Mesenchymal stem cell (in vitro differentiated cells and primary cell): ENCODE measurements around the gene STARD10.

ENCODE experiments used
- DNase-seq: peaks from one replicate; pipeline ENCODE4 v3.0.0-alpha.2; 2013
- H2AFZ ChIP-seq: one replicate; pipeline ENCODE4 v1.6.1; 2013; ENCODE audit warnings: low read depth, mild to moderate bottlenecking, control low read depth, inconsistent platforms, low read length, moderate library complexity
- H2AK5ac ChIP-seq: 2 replicates; pipeline ENCODE4 v1.6.1; 2013; ENCODE audit warnings: low read length, moderate library complexity, mild to moderate bottlenecking, inconsistent platforms; ENCODE audit not compliant: severe bottlenecking
- H2BK120ac ChIP-seq: one replicate; pipeline ENCODE4 v1.6.1; 2013; ENCODE audit warnings: low read depth, mild to moderate bottlenecking, inconsistent platforms, low read length, moderate library complexity
- H2BK12ac ChIP-seq, 2 experiments: one replicate each; pipeline ENCODE4 v1.6.1; 2013; ENCODE audit warnings: inconsistent platforms in 2 of 2, low read length in 2 of 2, mild to moderate bottlenecking in 2 of 2, moderate library complexity in 2 of 2, control low read depth in 1 of 2
- H2BK15ac ChIP-seq: one replicate; pipeline ENCODE4 v1.6.1; 2013; ENCODE audit warnings: mild to moderate bottlenecking, low read depth, inconsistent platforms; ENCODE audit not compliant: poor library complexity, severe bottlenecking
- H2BK5ac ChIP-seq: 2 replicates; pipeline ENCODE4 v1.6.1; 2013; ENCODE audit warnings: low read depth, mild to moderate bottlenecking, low read length, control low read depth, inconsistent platforms; ENCODE audit not compliant: poor library complexity, severe bottlenecking
- H3K14ac ChIP-seq, 2 experiments: one replicate each; pipeline ENCODE4 v1.6.1; 2013; ENCODE audit warnings: inconsistent platforms in 2 of 2, low read length in 2 of 2, control low read depth in 1 of 2, mild to moderate bottlenecking in 1 of 2, moderate library complexity in 1 of 2
- H3K18ac ChIP-seq, 2 experiments: one replicate each; pipeline ENCODE4 v1.6.1; 2013; ENCODE audit warnings: inconsistent platforms in 2 of 2, low read length in 2 of 2, control low read depth in 1 of 2, low read depth in 1 of 2, mild to moderate bottlenecking in 1 of 2
- H3K23ac ChIP-seq, 2 experiments: one replicate each; pipeline ENCODE4 v1.6.1; 2013; ENCODE audit warnings: inconsistent platforms in 2 of 2, low read length in 2 of 2, mild to moderate bottlenecking in 2 of 2, moderate library complexity in 2 of 2, control low read depth in 1 of 2
- H3K27ac ChIP-seq: 2 replicates; pipeline ENCODE4 v1.5.1; 2013; ENCODE audit warnings: mild to moderate bottlenecking, moderate library complexity, low read length, control low read depth, inconsistent platforms; ENCODE audit not compliant: poor library complexity, severe bottlenecking
- H3K27me3 ChIP-seq, 2 experiments: 2 replicates each; pipeline versions ENCODE4 v1.6.1 to v1.7.0; 2013; ENCODE audit warnings: low read length in 2 of 2, mild to moderate bottlenecking in 2 of 2, moderate library complexity in 2 of 2, control low read depth in 1 of 2, inconsistent platforms in 1 of 2; ENCODE audit not compliant: control insufficient read depth in 1 of 2, insufficient read depth in 1 of 2
- H3K36me3 ChIP-seq, 2 experiments: 2 replicates each; pipeline versions ENCODE4 v1.6.1 to v1.7.0; 2013; ENCODE audit warnings: low read length in 2 of 2, control low read depth in 1 of 2, inconsistent platforms in 1 of 2, low read depth in 1 of 2, mild to moderate bottlenecking in 1 of 2; ENCODE audit not compliant: insufficient read depth in 2 of 2, control insufficient read depth in 1 of 2
- H3K4ac ChIP-seq, 2 experiments: one replicate each; pipeline ENCODE4 v1.6.1; 2013; ENCODE audit warnings: inconsistent platforms in 2 of 2, low read length in 2 of 2, mild to moderate bottlenecking in 2 of 2, moderate library complexity in 2 of 2, control low read depth in 1 of 2, low read depth in 1 of 2
- H3K4me1 ChIP-seq: 2 replicates; pipeline ENCODE4 v1.6.1; 2013; ENCODE audit warnings: low read depth, low read length, control low read depth; ENCODE audit not compliant: control insufficient read depth, insufficient read depth
- H3K4me2 ChIP-seq: 2 replicates; pipeline ENCODE4 v1.6.1; 2013; ENCODE audit warnings: low read length, mild to moderate bottlenecking, inconsistent platforms; ENCODE audit not compliant: poor library complexity, severe bottlenecking
- H3K4me3 ChIP-seq, 2 experiments: 2 replicates each; pipeline versions ENCODE4 v1.5.1 to v1.7.0; 2013; ENCODE audit warnings: low read length in 2 of 2, mild to moderate bottlenecking in 2 of 2, control low read depth in 1 of 2, low read depth in 1 of 2; ENCODE audit not compliant: insufficient read depth in 1 of 2
- H3K79me1 ChIP-seq: replicated peaks from 2 replicates; pipeline ENCODE4 v1.6.1; 2013; ENCODE audit warnings: mild to moderate bottlenecking, control low read depth, low read length, inconsistent platforms; ENCODE audit not compliant: poor library complexity, severe bottlenecking
- H3K9ac ChIP-seq: 2 replicates; pipeline ENCODE4 v1.7.0; 2013; ENCODE audit warnings: mild to moderate bottlenecking, low read length, moderate library complexity
- H3K9me3 ChIP-seq: 2 replicates; pipeline ENCODE4 v1.7.0; 2013; ENCODE audit warnings: mild to moderate bottlenecking, low read length; ENCODE audit not compliant: control insufficient read depth
- H4K8ac ChIP-seq: one replicate; pipeline ENCODE4 v1.6.1; 2013; ENCODE audit warnings: inconsistent platforms, mild to moderate bottlenecking, low read length, moderate library complexity
- H4K91ac ChIP-seq: one replicate; pipeline ENCODE4 v1.6.1; 2013; ENCODE audit warnings: mild to moderate bottlenecking, low read length, inconsistent platforms
- WGBS: methylation state at CpG from one replicate; pipeline ENCODE4 v1.1.7; 2013; ENCODE audit warnings: mixed read lengths; 5-methylcytosine and 5-hydroxymethylcytosine counted together

STARD10 gene

DNA sequence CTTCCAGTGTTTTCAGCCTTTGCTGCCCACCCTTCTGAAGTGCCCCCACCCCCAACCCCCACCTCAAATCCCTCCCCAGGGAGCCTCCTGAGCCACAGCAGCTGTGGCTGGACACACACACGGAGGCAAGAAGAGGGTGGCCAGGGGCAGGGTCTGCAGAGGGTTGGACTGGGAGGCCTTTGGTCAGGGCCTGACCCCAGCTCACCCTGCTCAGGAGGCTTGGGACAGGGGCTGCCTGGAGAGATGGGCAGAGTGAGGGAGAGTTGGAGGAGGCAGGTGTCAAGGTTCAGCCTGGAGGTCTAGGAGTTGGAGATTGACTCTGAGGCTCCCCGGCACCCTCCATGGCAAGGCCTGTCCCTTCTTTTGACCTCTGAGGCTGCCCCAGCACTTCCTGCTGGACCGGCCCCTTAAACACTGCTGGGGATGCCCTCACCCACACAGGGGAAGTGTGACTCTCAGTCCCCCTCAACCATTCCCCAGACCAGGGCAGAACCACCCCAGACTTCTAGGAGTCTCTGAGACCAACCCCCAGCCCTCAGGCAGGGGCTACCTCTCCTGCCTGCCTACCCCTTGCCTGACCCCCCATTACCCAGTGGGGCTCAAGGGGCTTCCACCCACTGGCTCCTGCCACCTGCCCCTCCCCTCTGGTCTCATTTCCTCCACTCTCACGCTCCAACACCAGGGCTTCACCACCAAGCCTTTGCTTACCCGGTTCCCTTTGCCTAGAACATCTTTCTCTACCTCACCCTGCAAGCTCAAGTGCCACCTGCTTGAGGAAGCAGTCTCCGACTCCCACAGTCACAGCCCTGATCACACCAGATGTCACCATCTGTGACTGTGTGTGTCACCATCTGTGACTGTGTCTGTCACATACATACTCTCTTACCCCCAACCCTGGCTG, 50.3 kb downstream of the STARD10 start:
- Histone ChIP-seq H3K4me2 (no peak overlapping the region), H3K9me3 (no peaks in the 10 kb centered on the region), H3K23ac (no peak overlapping the region), H3K4me1 (peaks cover 28% of the 10 kb centered on the region), H3K36me3 (peaks cover 7 to 17% of the 10 kb centered on the region in 2 experiments), H2BK5ac (no peak overlapping the region), H2BK15ac (no peak overlapping the region), H3K9ac (no peak overlapping the region), H3K4ac (peak overlapping the region in 1 of 2 experiments; percentile 29), H3K18ac (peak overlapping the region in 1 of 2 experiments; percentile 61), H2AK5ac (no peak overlapping the region), H3K27ac (no peak overlapping the region), H4K8ac (no peak overlapping the region), H4K91ac (peak overlapping the region; percentile 31), H3K27me3 (no peaks in the 10 kb centered on the region), H2BK12ac (peak overlapping the region in 1 of 2 experiments; percentile 79), H2BK120ac (no peak overlapping the region), H3K4me3 (no peak overlapping the region), H3K14ac (peak overlapping the region in 1 of 2 experiments; percentile 77), H2AFZ (no peak overlapping the region), H3K79me1 (peaks cover 55% of the 10 kb centered on the region)
- 90% methylated on average over 6 of the region's 6 CpGs for WGBS
- DNase-seq: no peak

DNA sequence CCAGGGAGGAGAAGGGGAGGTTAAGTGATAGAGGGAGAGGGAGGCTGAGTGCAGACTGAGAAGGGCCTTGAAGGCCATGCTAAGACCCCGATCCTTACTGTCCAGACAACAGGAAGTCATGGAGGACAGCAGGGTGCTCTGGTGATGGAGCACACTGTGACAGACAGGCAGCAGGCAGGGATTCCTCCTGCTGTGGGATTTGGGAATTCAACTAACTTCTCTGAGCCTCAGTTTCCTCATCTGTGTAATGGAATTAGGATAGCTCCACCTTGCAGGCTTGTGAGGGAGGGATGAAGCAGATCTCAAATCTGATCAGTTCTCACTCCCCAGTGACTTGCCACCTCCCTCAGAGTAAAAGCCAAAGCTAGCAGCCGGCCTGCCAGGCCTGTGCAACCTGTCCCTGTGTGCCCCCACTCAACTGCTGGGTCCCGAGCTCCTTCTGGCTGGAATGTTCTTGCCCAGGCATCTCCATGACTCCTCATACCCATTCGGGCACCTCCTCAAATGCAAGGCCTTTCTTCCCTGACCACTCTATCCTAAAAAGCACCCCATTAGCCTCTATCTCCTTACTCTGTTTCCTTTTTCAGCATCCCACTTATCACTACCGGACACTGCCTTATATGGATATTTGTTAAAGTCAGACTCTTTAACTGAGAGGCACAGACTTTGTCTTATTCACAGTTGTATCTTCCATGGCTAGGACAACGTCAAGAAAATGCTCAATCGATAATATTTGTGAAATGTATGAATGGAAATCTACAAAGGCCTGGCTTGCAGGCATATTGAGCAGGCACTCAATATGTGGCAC, 51.1 kb downstream of the STARD10 start:
- no peak overlapping the region for H3K23ac ChIP-seq
- H3K18ac ChIP-seq: peak overlapping the region in 1 of 2 experiments; percentile 32
- peak overlapping the region; percentile 25 to 85 for H2BK12ac ChIP-seq
- peaks cover 60% of the 10 kb centered on the region for H3K79me1 ChIP-seq
- no peak overlapping the region for H2AK5ac ChIP-seq
- peaks cover 4 to 21% of the 10 kb centered on the region in 2 experiments for H3K36me3 ChIP-seq
- DNase-seq: no peak
- no peaks in the 10 kb centered on the region for H3K9me3 ChIP-seq
- H2BK5ac ChIP-seq: no peak overlapping the region
- H4K91ac ChIP-seq: peak overlapping the region; percentile 95
- no peak overlapping the region for H2BK120ac ChIP-seq
- no peak overlapping the region for H2BK15ac ChIP-seq
- no peaks in the 10 kb centered on the region for H3K27me3 ChIP-seq
- no peak overlapping the region for H3K14ac ChIP-seq
- H3K27ac ChIP-seq: no peak overlapping the region
- H2AFZ ChIP-seq: no peak overlapping the region
- H3K4ac ChIP-seq: peak overlapping the region in 1 of 2 experiments; percentile 16
- 91% methylated on average over 5 of the region's 7 CpGs for WGBS
- H3K4me1 ChIP-seq: peaks cover 33% of the 10 kb centered on the region
- H3K4me3 ChIP-seq: no peak overlapping the region
- H3K9ac ChIP-seq: no peak overlapping the region
- H3K4me2 ChIP-seq: no peak overlapping the region
- H4K8ac ChIP-seq: no peak overlapping the region

DNA sequence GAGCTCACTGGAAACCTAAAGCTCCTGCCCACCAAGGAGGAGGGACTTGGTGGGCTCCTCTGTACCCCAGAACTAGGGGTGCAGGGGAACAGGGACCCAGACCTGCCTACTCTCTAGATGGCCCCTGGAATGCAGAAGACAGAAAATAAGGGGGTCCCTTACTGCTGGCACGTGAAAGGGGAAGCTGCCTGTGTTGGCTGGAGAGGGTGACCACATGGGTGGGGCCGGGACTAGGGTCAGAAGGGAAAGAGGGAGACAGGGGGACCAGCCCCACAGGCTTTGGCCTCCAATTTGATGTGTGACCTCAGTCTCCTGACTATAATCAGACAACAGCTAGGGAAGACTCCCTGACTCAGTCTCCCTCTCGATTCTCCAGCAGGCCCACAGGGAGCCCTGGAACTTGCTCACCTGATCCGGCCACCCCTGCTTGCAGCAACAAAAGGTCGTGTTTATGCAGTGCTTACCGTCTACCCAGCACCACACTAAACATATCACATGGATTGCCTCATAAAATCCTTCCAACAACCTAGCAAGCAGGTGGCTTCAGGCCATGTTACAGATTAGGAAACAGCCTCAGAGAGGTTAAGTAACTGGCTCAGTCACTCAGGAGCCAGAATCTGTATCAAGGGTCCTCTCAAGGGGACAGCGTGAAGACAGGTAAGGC, 51.9 kb downstream of the STARD10 start:
- no peak overlapping the region for H2AK5ac ChIP-seq
- peak; percentile 59 for DNase-seq
- peak overlapping the region; percentile 75 to 85 for H2BK12ac ChIP-seq
- no peaks in the 10 kb centered on the region for H3K9me3 ChIP-seq
- no peak overlapping the region for H3K4me3 ChIP-seq
- peak overlapping the region; percentile 87 to 96 for H3K18ac ChIP-seq
- H3K14ac ChIP-seq: peak overlapping the region in 1 of 2 experiments; percentile 19
- peak overlapping the region; percentile 78 for H2BK120ac ChIP-seq
- H3K23ac ChIP-seq: no peak overlapping the region
- H4K8ac ChIP-seq: peak overlapping the region; percentile 97
- no peaks in the 10 kb centered on the region for H3K27me3 ChIP-seq
- H3K4ac ChIP-seq: peak overlapping the region; percentile 29 to 84
- no peak overlapping the region for H3K27ac ChIP-seq
- peaks cover 32% of the 10 kb centered on the region for H3K4me1 ChIP-seq
- no peak overlapping the region for H3K9ac ChIP-seq
- H2AFZ ChIP-seq: no peak overlapping the region
- H2BK15ac ChIP-seq: peak overlapping the region; percentile 84
- no peak overlapping the region for H2BK5ac ChIP-seq
- peaks cover 60% of the 10 kb centered on the region for H3K79me1 ChIP-seq
- peaks cover 4 to 21% of the 10 kb centered on the region in 2 experiments for H3K36me3 ChIP-seq
- no peak overlapping the region for H3K4me2 ChIP-seq
- H4K91ac ChIP-seq: peak overlapping the region; percentile 95
- WGBS: 63% methylated on average over 7 of the region's 7 CpGs
